ENCODE measurements around the gene ATOX1.

ATOX1 gene

DNA sequence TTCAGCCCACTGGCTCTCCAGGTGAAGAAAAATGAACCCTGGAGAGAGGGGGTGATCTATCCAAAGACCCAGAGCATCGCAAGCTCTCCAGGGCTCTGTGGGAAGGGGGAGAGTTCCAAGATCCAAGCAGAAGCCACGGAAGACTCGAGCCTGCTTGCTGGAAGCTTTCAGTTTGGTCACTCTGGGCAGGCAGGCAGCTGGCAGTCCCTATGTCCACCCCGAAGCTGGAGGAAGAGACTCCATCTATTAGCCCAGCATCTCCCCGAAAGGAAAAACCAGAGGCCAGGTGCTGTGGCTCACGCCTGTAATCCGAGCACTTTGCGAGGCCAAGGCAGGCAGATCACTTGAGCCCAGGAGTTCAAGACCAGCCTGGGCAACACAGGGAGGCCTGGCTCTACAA is 61.0 kb downstream of the ATOX1 start:
- Histone ChIP-seq H3K27ac (ENCODE audit: extremely low read depth, low read depth, low read length) (no peak overlapping the region), H3K9me3 (ENCODE audit: control insufficient read depth, insufficient read depth, low read depth, low read length) (no peaks in the 10 kb centered on the region), H3K36me3 (ENCODE audit: control insufficient read depth in 2 of 2, insufficient read depth in 1 of 2, low read length in 2 of 2) (no peaks in the 10 kb centered on the region), H3K4me3 (ENCODE audit: low read depth, low read length) (no peak overlapping the region), H3K4me1 (ENCODE audit: control insufficient read depth, insufficient read depth, low read length) (0 out of 2 replicates have a peak, but pooled peaks cover under 1% of the 10 kb centered on the region)
- POLR2A ChIA-PET = interaction anchor here (4.6 kb wide), 1 partner anchor 10 kb away, joined by 33 read pairs; the partner anchor contains the start of gene SPARC
- TF ChIP-seq TSHZ1 (tag by site-specific recombination; IDR thresholded peaks at IDR 0.05; ENCODE audit: borderline replicate concordance) (no peak), ZNF747 (tag by site-specific recombination; IDR thresholded peaks at IDR 0.05) (no peak), ZNF624 (tag by site-specific recombination; IDR thresholded peaks at IDR 0.05) (no peak), ZNF223 (tag by site-specific recombination; IDR thresholded peaks at IDR 0.05) (no peak), ZNF623 (tag by site-specific recombination; IDR thresholded peaks at IDR 0.05) (no peak), ZNF555 (tag by site-specific recombination; conservative IDR thresholded peaks at IDR 0.05) (no peak), ZNF529 (tag by site-specific recombination; IDR thresholded peaks at IDR 0.05; ENCODE audit: insufficient replicate concordance) (no peak), KLF7 (tag by site-specific recombination; IDR thresholded peaks at IDR 0.05; ENCODE audit: borderline replicate concordance) (no peak), ZNF707 (tag by site-specific recombination; IDR thresholded peaks at IDR 0.05) (no peak), ZNF658 (tag by site-specific recombination; IDR thresholded peaks at IDR 0.05) (no peak), ZNF600 (tag by site-specific recombination; IDR thresholded peaks at IDR 0.05) (no peak)
- TF ChIP-seq, protein P1, sequence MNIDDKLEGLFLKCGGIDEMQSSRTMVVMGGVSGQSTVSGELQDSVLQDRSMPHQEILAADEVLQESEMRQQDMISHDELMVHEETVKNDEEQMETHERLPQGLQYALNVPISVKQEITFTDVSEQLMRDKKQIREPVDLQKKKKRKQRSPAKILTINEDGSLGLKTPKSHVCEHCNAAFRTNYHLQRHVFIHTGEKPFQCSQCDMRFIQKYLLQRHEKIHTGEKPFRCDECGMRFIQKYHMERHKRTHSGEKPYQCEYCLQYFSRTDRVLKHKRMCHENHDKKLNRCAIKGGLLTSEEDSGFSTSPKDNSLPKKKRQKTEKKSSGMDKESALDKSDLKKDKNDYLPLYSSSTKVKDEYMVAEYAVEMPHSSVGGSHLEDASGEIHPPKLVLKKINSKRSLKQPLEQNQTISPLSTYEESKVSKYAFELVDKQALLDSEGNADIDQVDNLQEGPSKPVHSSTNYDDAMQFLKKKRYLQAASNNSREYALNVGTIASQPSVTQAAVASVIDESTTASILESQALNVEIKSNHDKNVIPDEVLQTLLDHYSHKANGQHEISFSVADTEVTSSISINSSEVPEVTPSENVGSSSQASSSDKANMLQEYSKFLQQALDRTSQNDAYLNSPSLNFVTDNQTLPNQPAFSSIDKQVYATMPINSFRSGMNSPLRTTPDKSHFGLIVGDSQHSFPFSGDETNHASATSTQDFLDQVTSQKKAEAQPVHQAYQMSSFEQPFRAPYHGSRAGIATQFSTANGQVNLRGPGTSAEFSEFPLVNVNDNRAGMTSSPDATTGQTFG (tag by site-specific recombination; IDR thresholded peaks at IDR 0.05; ENCODE audit: borderline replicate concordance) = no peak
- TF ChIP-seq, protein P2, sequence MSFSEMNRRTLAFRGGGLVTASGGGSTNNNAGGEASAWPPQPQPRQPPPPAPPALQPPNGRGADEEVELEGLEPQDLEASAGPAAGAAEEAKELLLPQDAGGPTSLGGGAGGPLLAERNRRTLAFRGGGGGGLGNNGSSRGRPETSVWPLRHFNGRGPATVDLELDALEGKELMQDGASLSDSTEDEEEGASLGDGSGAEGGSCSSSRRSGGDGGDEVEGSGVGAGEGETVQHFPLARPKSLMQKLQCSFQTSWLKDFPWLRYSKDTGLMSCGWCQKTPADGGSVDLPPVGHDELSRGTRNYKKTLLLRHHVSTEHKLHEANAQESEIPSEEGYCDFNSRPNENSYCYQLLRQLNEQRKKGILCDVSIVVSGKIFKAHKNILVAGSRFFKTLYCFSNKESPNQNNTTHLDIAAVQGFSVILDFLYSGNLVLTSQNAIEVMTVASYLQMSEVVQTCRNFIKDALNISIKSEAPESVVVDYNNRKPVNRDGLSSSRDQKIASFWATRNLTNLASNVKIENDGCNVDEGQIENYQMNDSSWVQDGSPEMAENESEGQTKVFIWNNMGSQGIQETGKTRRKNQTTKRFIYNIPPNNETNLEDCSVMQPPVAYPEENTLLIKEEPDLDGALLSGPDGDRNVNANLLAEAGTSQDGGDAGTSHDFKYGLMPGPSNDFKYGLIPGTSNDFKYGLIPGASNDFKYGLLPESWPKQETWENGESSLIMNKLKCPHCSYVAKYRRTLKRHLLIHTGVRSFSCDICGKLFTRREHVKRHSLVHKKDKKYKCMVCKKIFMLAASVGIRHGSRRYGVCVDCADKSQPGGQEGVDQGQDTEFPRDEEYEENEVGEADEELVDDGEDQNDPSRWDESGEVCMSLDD (tag by site-specific recombination; IDR thresholded peaks at IDR 0.05) = no peak
- CTCF ChIA-PET = interaction anchor here (0.6 to 0.7 kb wide), 2 partner anchors 45 to 67 kb away, joined by 3 read pairs; no protein-coding TSS in a partner anchor

DNA sequence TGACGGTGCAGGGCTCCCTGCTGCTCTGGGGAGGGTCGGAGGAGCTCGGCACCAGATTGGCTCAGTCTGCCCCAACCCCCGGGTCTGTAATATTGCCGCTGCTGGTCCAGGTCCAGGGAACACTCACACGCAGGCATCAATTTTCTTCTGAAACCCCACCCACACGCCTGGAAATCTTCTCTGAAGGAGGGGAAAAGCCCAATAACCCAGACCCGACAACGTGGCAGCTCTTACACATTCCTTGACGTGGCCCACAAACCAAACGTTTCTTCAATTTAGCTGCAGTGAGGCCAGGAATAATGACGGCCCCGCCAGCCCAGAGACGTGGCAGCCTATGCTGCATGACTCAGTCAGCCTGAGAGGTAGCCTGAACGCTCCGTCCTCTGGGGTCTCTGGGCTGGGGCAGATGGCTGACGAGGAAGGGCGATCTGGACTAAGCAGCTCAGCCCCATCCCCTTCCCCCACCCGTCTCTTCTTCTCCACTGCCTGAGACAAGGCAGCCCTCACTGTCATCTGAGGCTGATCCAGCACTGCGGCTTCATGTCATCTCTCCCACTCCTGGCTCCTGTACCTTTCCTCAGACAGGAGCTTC is 61.9 kb downstream of the ATOX1 start:
- Histone ChIP-seq H3K36me3 (ENCODE audit: control insufficient read depth in 2 of 2, insufficient read depth in 1 of 2, low read length in 2 of 2) (no peaks in the 10 kb centered on the region), H3K27ac (ENCODE audit: extremely low read depth, low read depth, low read length) (no peak overlapping the region), H3K4me3 (ENCODE audit: low read depth, low read length) (no peak overlapping the region), H3K9me3 (ENCODE audit: control insufficient read depth, insufficient read depth, low read depth, low read length) (no peaks in the 10 kb centered on the region), H3K4me1 (ENCODE audit: control insufficient read depth, insufficient read depth, low read length) (peaks cover 4% of the 10 kb centered on the region; the same call in 1 of the 2 replicates)
- TF ChIP-seq, protein P3, sequence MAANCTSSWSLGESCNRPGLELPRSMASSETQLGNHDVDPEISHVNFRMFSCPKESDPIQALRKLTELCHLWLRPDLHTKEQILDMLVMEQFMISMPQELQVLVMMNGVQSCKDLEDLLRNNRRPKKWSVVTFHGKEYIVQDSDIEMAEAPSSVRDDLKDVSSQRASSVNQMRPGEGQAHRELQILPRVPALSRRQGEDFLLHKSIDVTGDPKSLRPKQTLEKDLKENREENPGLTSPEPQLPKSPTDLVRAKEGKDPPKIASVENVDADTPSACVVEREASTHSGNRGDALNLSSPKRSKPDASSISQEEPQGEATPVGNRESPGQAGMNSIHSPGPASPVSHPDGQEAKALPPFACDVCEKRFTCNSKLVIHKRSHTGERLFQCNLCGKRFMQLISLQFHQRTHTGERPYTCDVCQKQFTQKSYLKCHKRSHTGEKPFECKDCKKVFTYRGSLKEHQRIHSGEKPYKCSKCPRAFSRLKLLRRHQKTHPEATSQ (tag by site-specific recombination; IDR thresholded peaks at IDR 0.05) = no peak
- TF ChIP-seq EGR2 (tag by site-specific recombination; IDR thresholded peaks at IDR 0.05; ENCODE audit: low read depth) (no peak), ZNF514 (tag by site-specific recombination; IDR thresholded peaks at IDR 0.05) (no peak), ZNF585B (tag by site-specific recombination; IDR thresholded peaks at IDR 0.05) (no peak), ZNF747 (tag by site-specific recombination; IDR thresholded peaks at IDR 0.05) (no peak), ZNF776 (tag by site-specific recombination; IDR thresholded peaks at IDR 0.05; ENCODE audit: borderline replicate concordance) (no peak), ELK4 (IDR thresholded peaks at IDR 0.05; ENCODE audit: borderline replicate concordance, low read depth, low read length) (no peak), ZNF391 (tag by site-specific recombination; IDR thresholded peaks at IDR 0.05; ENCODE audit: borderline replicate concordance, low read depth) (no peak)
- POLR2A ChIA-PET = interaction anchor here (1.2 to 4.6 kb wide), 2 partner anchors 9 to 16 kb away, joined by 5 to 33 read pairs; partner anchors contain the start of gene SPARC
- CTCF ChIA-PET = interaction anchor here (1.0 to 1.5 kb wide), 3 partner anchors 12 to 44 kb away, joined by 4 to 6 read pairs (median 4); no protein-coding TSS in a partner anchor
